Right cardiac atrium (tissue), 5 donors: ENCODE data around the gene ABHD1. TPM values are rescaled to one million over a fixed set of nuclear protein-coding genes. Genes with fewer than 3 reads are reported as not detected.
"Not testable (repeated sequence)": the region's sequence is repeated elsewhere in the genome, so short reads cannot be mapped to it uniquely, and the experiment has no call there.

ENCODE experiments used
- ATAC-seq, 2 donors: fragments of 200-7000 bp; cut with Tn5 transposase; one replicate each; pipeline versions ENCODE4 v1.8.0 to v1.9.1; 2020; ENCODE audit warnings: moderate library complexity in 2 of 2, mild to moderate bottlenecking in 1 of 2
- DNase-seq, 3 donors: peaks; one replicate each; pipeline ENCODE4 v3.0.0-alpha.2; 2020
- H3K27ac ChIP-seq: one replicate; pipeline ENCODE4 v1.5.1; 2013; ENCODE audit warnings: mild to moderate bottlenecking, low read length, control low read depth, moderate library complexity
- H3K27me3 ChIP-seq: one replicate; pipeline ENCODE4 v1.6.1; 2013; ENCODE audit not compliant: control insufficient read depth, insufficient read depth
- H3K4me1 ChIP-seq: one replicate; pipeline ENCODE4 v1.6.1; 2013; ENCODE audit warnings: low read length; ENCODE audit not compliant: control insufficient read depth, insufficient read depth
- H3K4me3 ChIP-seq: one replicate; pipeline ENCODE4 v1.5.1; 2013; ENCODE audit warnings: low read length, control low read depth
- H3K9me3 ChIP-seq: one replicate; pipeline ENCODE4 v1.6.1; 2013; ENCODE audit warnings: low read length; ENCODE audit not compliant: control insufficient read depth
- WGBS: extraction: QIAGEN DNeasy Blood & Tissue Kit; methylation state at CpG from one replicate; pipeline ENCODE4 v1.1.7; 2013; 5-methylcytosine and 5-hydroxymethylcytosine counted together
- intact Hi-C, 4 donors: fragments of 100-400 bp; cut with DNase I; formaldehyde crosslinking; loops; one replicate each; pipeline versions ENCODE4 v1.11.0 to v1.14.0; 2022 to 2023
- polyA plus RNA-seq: library from polyadenylated mRNA; stranded (reverse); fragments of 200-250 nt; gene quantifications from one replicate; pipeline ENCODE4 v1.2.3, GENCODE V29; 2013
- total RNA-seq, 4 donors: library from RNA; stranded (reverse); fragmentation: NEBNext Ultra II Directional; extraction: Animal tissue kit (Norgen Biotek cat#: 25700); gene quantifications; one replicate each; pipeline ENCODE4 v1.2.1, GENCODE V29; 2021
- donor health status: healthy with polysubstance abuse.
- donor health status: DM: no; HTN: yes; CAD: no.
- donor health status: DM: no; HTN: no; CAD: no.
- donor health status: DM: no; HTN: yes; CAD: no; lungs with severe emphysema.
- donor health status: DM: yes; HTN: yes; CAD: no.

The ABHD1 gene
- total and polyA plus RNA-seq, 5 donors: 1.6 to 5.1 (median 2.9) TPM

DNA sequence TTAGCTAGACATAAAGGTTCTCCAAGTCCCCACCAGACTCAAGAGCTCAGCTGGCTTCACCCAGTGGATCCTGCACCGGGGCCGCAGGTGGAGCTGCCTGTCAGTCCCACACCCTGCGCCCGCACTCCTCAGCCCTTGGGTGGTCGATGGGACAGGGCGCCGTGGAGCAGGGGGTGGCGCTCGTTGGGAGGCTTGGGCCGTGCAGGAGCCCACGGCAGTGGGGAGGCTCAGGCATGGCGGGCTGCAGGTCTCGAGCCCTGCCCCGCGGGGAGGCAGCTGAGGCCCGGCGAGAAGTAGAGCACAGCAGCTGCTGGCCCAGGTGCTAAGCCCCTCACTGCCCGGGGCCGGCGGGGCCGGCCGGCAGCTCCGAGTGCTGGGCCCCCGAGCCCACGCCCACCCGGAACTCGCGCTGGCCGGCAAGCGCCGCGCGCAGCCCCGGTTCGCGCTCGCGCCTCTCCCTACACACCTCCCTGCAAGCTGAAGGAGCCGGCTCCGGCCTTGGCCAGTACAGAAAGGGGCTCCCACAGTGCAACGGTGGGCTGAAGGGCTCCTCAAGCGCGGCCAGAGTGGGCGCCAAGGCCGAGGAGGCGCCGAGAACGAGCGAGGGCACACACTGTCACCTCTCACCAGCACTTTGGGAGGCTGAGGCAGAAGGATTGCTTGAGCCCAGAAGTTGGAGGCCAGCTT, 12.1 kb upstream of the ABHD1 start:
- H3K4me1 ChIP-seq, H3K9me3 ChIP-seq, H3K27ac ChIP-seq, H3K4me3 ChIP-seq, ATAC-seq, H3K27me3 ChIP-seq: not testable (repeated sequence)
- WGBS: 90% methylated on average over 49 of the region's 49 CpGs
- intact Hi-C loops: loop anchor here in 1 of 4 donors (5.0 kb wide), 1 partner anchor 76 kb away; no protein-coding TSS in a partner anchor
- peak in 1 of 3 donors; percentile 28 for DNase-seq

DNA sequence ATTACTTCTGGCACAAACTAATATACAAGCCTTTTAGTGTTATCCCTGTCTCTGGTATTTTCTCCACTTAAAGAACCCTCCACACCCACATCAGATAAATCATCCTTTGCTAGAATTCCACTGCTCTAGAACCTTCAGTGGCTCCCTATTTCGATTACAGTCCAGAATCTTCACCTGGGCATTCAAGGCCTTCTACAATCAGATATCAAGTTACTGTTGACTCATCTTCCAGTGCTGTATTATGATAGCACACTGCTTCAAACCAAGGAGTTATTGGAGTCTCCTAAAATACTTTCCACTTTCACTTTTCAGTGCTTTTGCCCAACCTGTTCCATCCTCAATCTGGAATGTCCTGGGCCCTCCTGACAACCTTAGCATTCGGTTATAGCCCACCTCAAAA, 8.1 kb upstream of the ABHD1 start:
- H3K27me3 ChIP-seq: no peaks in the 10 kb centered on the region
- H3K27ac ChIP-seq: no peak overlapping the region
- H3K4me1 ChIP-seq: peaks cover 3% of the 10 kb centered on the region
- DNase-seq: no peak
- ATAC-seq: no peak
- H3K4me3 ChIP-seq: no peak overlapping the region
- 61% methylated on average over 2 of the region's 2 CpGs for WGBS
- no peaks in the 10 kb centered on the region for H3K9me3 ChIP-seq
- intact Hi-C loops: no loop called here

GRCh38 chr2:27117995-27118524, 5.6 kb upstream of the ABHD1 start:
- DNase-seq (peak in 1 of 3 donors; percentile 59), ATAC-seq (no peak)
- Histone ChIP-seq H3K27me3 (no peaks in the 10 kb centered on the region), H3K9me3 (no peaks in the 10 kb centered on the region), H3K4me3 (peak overlapping the region; percentile 36), H3K4me1 (peaks cover 3% of the 10 kb centered on the region), H3K27ac (no peak overlapping the region)
- intact Hi-C loops: no loop called here
- 23% methylated on average over 14 of the region's 14 CpGs for WGBS

- Histone ChIP-seq H3K27ac (no peak within 1 kb of the TSS), H3K4me3 (peak within 1 kb of the TSS; percentile 36), H3K9me3 (no peaks in the 10 kb centered on the region), H3K4me1 (peaks cover 3% of the 10 kb centered on the region), H3K27me3 (no peaks in the 10 kb centered on the region)
- no peak for ATAC-seq
- WGBS: 4% methylated on average over 84 of the region's 84 CpGs
- intact Hi-C loops: no loop called here
- peak in 1 of 3 donors; percentile 63 for DNase-seq
Observed at GRCh38 chr2:27118525-27119329, 4.9 kb upstream of the ABHD1 start, which contains the start of gene CGREF1. Gene CGREF1 (minus strand): TSS chr2:27119128. CDS start chr2:27104366, 14,762 bp downstream.

- H3K9me3 ChIP-seq, H3K27ac ChIP-seq, H3K4me1 ChIP-seq, intact Hi-C loops, H3K4me3 ChIP-seq, H3K27me3 ChIP-seq, ATAC-seq, DNase-seq: not testable (repeated sequence)
- WGBS: 80% methylated on average over 8 of the region's 8 CpGs
Observed at GRCh38 chr2:27119330-27119670, 4.3 kb upstream of the ABHD1 start.

DNA sequence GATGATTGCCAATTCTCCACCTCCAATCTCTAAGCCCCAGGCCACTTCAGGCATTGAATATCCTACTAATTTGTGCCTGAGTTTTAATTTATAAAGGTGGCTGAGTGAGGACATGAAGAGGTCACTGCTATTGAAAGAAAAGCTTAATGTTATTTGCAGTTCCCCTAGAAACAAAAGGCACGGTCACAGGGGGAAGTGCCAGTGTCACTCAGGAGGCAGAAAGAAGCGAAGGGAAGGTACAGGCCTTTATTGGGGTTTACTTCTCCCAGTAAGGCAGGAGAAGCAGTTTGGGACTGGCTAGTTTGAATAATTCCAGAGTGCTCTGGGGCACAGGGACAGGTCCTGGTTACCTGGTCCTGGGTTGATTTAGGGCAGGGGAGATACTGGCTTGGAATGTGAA, 1.7 kb upstream of the ABHD1 start:
- H3K27me3 ChIP-seq: no peaks in the 10 kb centered on the region
- WGBS: 69% methylated on average over 2 of the region's 2 CpGs
- no peak for DNase-seq
- no peaks in the 10 kb centered on the region for H3K9me3 ChIP-seq
- intact Hi-C loops: no loop called here
- no peak overlapping the region for H3K27ac ChIP-seq
- peaks cover 3% of the 10 kb centered on the region for H3K4me1 ChIP-seq
- no peak for ATAC-seq
- no peak overlapping the region for H3K4me3 ChIP-seq

DNA sequence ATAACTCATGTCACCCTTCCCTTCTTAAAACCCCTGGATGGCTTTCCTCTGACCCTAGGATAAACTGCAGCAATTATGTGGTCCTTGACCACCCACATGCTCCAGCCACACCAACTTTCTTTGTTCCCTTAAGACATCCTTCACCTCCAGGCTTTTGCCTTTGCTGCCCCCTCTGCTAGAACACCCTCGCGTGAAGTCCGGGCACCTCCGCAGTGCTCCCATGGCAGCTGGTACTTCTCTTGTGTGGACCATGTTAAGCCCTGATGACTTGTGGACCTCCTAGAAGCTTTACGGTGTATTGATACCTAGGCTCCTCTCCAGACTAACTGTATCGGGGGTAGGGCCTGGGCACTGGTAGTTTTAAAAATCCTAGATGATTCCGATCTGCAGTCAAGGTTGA, 824 bp upstream of the ABHD1 start:
- Histone ChIP-seq H3K4me3 (no peak overlapping the region), H3K27me3 (no peaks in the 10 kb centered on the region), H3K4me1 (peaks cover 3% of the 10 kb centered on the region), H3K27ac (no peak overlapping the region), H3K9me3 (no peaks in the 10 kb centered on the region)
- WGBS: 86% methylated on average over 7 of the region's 7 CpGs
- ATAC-seq: no peak
- intact Hi-C loops: no loop called here
- DNase-seq: no peak

- no peaks in the 10 kb centered on the region for H3K4me1 ChIP-seq
- WGBS: 89% methylated on average over 3 of the region's 3 CpGs
- no peak overlapping the region for H3K4me3 ChIP-seq
- intact Hi-C loops: no loop called here
- DNase-seq (no peak), ATAC-seq (no peak)
- no peaks in the 10 kb centered on the region for H3K9me3 ChIP-seq
- no peaks in the 10 kb centered on the region for H3K27me3 ChIP-seq
- H3K27ac ChIP-seq: no peak overlapping the region
Observed at GRCh38 chr2:27125104-27125503, 1.5 kb downstream of the ABHD1 start.

DNA sequence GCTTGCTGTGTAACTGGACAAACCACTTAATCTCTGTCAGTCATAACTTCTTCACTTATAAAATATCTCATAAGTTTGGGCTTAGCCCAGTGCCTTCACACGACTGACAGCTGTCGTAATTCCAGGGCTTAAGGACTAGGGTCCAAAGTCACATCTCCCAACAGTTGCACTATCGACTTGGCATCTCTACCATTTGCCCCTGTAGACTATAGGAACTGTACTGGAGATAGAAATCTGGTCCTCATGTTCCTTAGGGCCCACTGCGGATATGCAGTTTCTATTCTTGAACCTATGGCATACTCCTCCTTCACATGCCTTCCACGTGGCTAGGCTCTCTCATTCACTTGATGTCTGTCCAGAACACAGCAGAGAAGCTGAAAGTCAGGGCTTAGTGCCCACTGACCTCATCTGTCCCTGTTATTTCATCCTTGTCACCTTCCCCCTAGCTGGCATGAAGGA, 2.7 kb downstream of the ABHD1 start:
- WGBS: 34% methylated on average over 5 of the region's 5 CpGs
- no peak for DNase-seq
- Histone ChIP-seq H3K9me3 (no peaks in the 10 kb centered on the region), H3K27ac (no peak overlapping the region), H3K27me3 (no peaks in the 10 kb centered on the region), H3K4me1 (no peaks in the 10 kb centered on the region), H3K4me3 (no peak overlapping the region)
- peak in 1 of 2 donors; percentile 8 for ATAC-seq
- intact Hi-C loops: no loop called here

- 89% methylated on average over 9 of the region's 9 CpGs for WGBS
- intact Hi-C loops: no loop called here
Observed at GRCh38 chr2:27127883-27128667, 4.5 kb downstream of the ABHD1 start.

More at GRCh38 chr2:27127883-27128667, 4.5 kb downstream of the ABHD1 start:
- H3K9me3 ChIP-seq: no peaks in the 10 kb centered on the region
- H3K4me1 ChIP-seq: peaks cover 3% of the 10 kb centered on the region
- no peak overlapping the region for H3K27ac ChIP-seq
- DNase-seq (no peak), ATAC-seq (no peak)
- H3K27me3 ChIP-seq: no peaks in the 10 kb centered on the region
- no peak overlapping the region for H3K4me3 ChIP-seq
